GM18520 (cell line): ENCODE measurements around the gene INHBE.
"Not testable (repeated sequence)": the region's sequence is repeated elsewhere in the genome, so short reads cannot be mapped to it uniquely, and the experiment has no call there.

Experiments
- ATAC-seq: cut with Tn5 transposase; IDR thresholded peaks from one replicate; pipeline ENCODE4 v1.9.1; 2021; ENCODE audit not compliant: unreplicated experiment

INHBE gene

GRCh38 chr12:57496822-57497221 is 41.7 kb downstream of the INHBE start:
- no peak for ATAC-seq

DNA sequence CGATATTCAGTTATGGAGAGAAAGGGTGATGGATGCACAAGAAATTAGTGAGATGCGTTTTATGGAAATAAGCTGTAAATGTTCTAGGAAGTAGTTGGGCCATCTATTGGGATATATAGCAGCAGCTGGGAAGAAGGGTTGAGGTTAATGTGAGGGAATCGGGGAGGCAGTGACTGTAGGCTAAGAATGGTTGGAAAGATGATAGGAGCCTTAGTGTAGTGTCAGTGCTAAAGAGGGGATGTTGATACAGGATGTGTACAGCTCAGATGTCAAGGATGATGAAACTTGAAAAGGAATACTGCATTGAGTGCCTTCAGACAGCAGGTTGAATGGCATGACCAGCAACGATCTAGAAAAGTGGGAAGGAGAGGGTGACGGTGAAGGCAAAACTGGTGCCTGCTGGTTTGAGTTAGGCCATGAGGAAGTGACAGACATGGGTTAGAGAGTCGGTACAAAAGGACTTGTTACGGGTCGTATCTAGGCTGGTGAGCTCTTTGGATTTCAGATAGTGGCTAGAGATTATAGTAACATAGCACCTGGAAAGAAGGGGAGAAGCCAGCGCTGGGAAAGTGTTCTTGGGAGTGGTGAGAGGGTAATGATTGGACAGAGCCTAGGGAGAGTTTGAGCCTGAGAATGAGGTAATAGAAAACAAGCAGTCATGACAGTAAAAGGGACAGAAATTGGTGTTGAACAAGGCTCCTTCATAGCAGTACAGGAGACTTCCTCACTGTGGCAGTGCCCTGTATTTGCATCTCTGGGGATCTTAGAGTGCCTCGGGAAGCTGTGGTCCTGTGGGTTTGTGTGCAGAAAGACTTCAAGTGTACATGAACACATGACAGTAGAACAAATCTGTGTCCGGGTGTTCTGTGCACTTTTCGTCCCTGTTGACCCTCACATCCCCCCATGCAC is 42.4 kb downstream of the INHBE start:
- ATAC-seq = no peak

GRCh38 chr12:57498132-57498502 is 43.0 kb downstream of the INHBE start:
- no peak for ATAC-seq

DNA sequence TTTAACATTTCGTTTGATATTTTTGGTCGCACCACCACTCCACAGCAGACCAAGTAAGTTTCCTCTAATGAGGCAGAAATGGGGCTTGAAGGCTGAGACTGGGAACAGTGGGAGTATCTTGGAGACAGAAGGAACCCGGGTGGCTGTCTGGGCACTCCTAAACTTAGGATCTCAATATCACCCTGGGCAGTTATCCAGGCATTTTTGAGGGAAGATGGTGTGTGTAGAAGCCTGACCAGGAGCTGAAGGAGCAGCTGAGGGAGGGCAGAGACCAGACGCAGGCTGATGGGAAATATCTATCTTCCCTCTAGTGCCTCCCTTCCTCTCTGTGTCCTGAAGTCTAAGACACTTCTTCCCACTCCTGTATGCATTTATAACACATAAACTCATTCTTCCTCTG is 43.5 kb downstream of the INHBE start:
- no peak for ATAC-seq

DNA sequence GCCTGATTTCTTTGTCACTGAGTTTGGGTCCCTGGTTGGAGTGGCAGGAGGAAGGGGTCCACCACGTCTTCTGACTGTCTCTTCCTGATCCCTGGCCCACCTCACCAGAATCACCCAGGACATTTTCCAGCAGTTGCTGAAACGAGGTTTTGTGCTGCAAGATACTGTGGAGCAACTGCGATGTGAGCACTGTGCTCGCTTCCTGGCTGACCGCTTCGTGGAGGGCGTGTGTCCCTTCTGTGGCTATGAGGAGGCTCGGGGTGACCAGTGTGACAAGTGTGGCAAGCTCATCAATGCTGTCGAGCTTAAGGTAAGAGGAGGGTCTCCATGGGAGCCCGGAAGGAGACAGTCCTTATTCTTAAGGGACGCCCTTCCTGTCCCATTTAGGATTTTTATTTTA is 45.1 kb downstream of the INHBE start:
- no peak for ATAC-seq

GRCh38 chr12:57502311-57502969 is 47.3 kb downstream of the INHBE start:
- ATAC-seq = not testable (repeated sequence)

- not testable (repeated sequence) for ATAC-seq
Measured at GRCh38 chr12:57506541-57506940, 51.4 kb downstream of the INHBE start.
